NCI-H1048 (cell line): Measurements from ENCODE around the gene CTDSP2.
"Not testable (repeated sequence)": the region's sequence is repeated elsewhere in the genome, so short reads cannot be mapped to it uniquely, and the experiment has no call there.

Source experiments
- DNase-seq: peaks from one replicate; lab custom pipeline; 2025; lab: John Stamatoyannopoulos, UW

CTDSP2 gene

DNA sequence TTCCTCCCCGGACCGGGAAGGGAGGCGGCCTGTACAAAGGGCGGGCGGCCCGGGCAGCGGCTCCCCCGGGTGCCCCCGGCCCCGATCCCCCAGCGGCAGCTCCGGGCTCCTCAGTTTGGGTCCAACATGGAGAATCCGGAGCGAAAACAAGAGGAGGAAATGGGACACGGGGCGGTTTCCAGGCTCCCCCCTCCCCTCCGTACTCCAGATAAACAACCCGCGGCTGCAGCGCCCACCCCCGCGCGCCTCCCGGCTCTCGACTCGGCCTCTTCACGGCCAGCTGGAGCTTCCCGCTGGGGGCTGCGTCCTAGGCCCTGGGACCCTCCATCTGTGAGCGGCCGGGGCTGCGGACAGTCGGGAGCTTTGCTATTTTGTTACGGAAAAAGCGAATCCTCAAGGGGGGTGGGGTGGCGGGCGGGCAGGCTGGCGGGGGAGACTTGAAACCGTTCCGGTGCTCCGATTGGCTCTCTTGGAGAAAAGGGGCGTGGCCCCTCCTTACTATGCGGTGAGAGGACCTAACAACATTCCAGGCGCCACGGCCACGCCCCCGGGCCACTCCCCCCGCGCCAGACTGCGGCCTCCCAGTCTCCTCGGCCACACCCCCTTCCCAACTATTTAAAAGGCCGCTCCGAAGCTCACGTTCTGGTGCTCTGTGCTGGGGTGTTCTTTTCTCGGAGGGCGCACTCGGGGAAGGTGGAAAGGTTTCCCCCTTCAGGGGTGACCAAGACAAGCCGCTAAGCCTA lies at the start of gene CTDSP2:
Gene CTDSP2 (minus strand): TSS at position 153 of the 743 bp plus-strand sequence. CDS start 294 bp downstream, outside the sequence.
- DNase-seq, result peak; percentile 97

DNA sequence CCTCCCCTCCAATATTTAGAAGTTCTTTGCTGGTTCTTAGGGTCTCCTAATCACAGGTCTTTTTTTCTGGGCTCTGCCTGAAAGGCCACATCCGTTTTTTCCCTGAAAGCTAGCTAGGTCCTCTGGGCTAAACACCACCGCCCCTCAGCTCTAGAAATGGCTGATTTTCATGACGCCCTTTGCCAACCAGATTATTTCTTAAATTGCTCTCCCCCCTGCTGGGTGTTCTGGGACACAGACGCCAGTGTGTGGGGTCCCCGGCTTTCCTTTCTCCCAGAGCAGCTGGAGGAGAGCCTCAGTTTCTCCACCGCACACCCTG lies 49.5 kb upstream of the CTDSP2 start:
- DNase-seq, result no peak

DNA sequence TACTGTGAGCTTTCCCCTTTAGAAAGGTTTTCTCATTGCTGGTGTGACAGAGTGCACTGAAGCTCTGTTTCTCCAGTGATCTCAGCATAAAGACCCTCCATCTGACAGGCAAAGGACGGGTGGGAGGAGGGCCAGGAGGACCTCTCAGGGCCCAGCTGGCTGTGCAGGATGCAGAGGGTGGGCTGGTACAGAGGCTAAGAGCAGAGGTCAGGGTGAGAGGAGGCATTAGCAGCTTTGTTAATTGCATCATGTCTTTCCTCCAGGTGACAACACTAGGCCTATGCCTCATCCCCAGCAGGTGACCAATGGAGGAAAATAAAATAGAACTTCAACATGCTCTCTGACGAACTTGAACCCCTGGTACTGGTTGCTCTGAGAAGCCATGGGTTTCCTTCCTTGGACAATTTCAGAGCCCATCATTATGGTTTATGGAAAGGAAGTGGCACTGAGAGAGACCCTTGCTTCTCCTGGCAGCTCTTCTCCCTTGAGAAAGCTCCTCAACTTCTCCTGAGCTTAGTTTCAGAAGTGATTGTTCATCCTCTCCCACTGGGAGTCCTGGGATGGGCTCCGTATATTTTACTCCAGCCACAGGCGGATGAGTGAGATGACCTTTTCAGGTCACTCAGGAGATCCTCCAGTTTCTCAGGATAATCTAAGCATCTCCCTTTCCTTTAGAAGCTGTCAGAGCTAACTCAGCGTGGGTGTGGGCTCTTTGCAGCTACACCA lies 49.0 kb upstream of the CTDSP2 start:
- no peak for DNase-seq

- DNase-seq, result no peak
These were observed 48.1 kb upstream of the CTDSP2 start for GRCh38 chr12:57894399-57895292.

GRCh38 chr12:57893431-57894353 lies 47.2 kb upstream of the CTDSP2 start:
- DNase-seq, result no peak

GRCh38 chr12:57892232-57892972 lies 45.9 kb upstream of the CTDSP2 start:
- DNase-seq, result no peak

- DNase-seq, result no peak
These were observed 45.2 kb upstream of the CTDSP2 start for GRCh38 chr12:57891542-57892228.

GRCh38 chr12:57890191-57891115 lies 43.9 kb upstream of the CTDSP2 start:
- DNase-seq, result no peak

GRCh38 chr12:57889500-57889989 lies 43.0 kb upstream of the CTDSP2 start:
- DNase-seq, result no peak

- no peak for DNase-seq
These were observed 42.1 kb upstream of the CTDSP2 start for GRCh38 chr12:57888409-57889157.

- DNase-seq, result no peak
These were observed 41.3 kb upstream of the CTDSP2 start for GRCh38 chr12:57887631-57888408.

GRCh38 chr12:57886964-57887363 lies 40.4 kb upstream of the CTDSP2 start:
- DNase-seq, result not testable (repeated sequence)

DNA sequence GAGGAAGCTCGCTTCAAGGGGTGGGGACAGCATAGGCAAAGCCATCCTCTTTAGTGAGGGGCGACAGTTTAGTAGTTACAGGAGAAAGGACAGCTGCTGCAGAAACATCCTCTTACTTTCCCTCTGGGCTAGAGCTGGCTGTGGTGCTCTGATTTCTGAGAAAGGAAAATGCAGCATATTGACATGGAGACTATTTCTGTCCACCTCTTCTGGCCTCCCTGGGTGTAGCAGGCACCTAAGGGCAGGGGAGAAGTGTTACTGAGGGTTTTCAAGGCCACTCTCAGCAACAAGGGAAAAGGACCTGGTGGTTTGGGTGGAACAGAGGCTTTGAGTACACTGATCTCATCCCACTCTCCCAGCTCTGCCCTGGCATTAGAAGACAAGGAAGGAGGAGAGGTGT lies 40.0 kb upstream of the CTDSP2 start:
- no peak for DNase-seq

- no peak for DNase-seq
These were observed 38.7 kb upstream of the CTDSP2 start for GRCh38 chr12:57885207-57885606.

DNA sequence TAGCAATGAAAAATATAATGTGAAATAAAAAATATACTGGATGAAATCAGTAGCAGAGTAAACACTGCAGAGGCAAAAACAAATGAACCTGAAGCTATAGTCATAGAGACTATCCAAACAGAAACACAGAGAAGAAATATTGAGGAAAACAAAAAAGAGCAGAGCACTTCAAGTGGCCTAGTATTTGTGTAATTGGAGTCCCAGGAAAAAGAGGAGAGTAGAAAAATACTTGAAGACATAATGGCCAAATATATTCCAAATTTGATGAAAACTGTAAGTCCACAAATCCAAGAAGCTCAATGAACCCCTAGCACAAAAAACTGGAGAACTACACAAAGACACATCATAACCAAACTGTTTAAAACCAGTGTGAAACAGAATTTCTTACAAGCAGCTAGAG lies 37.2 kb upstream of the CTDSP2 start:
- DNase-seq, result no peak

- DNase-seq, result no peak
These were observed 36.5 kb upstream of the CTDSP2 start for GRCh38 chr12:57883057-57883456.

GRCh38 chr12:57882575-57882974 lies 36.0 kb upstream of the CTDSP2 start:
- DNase-seq, result no peak
